ENCODE data around the gene FBXL4.

FBXL4 gene

DNA sequence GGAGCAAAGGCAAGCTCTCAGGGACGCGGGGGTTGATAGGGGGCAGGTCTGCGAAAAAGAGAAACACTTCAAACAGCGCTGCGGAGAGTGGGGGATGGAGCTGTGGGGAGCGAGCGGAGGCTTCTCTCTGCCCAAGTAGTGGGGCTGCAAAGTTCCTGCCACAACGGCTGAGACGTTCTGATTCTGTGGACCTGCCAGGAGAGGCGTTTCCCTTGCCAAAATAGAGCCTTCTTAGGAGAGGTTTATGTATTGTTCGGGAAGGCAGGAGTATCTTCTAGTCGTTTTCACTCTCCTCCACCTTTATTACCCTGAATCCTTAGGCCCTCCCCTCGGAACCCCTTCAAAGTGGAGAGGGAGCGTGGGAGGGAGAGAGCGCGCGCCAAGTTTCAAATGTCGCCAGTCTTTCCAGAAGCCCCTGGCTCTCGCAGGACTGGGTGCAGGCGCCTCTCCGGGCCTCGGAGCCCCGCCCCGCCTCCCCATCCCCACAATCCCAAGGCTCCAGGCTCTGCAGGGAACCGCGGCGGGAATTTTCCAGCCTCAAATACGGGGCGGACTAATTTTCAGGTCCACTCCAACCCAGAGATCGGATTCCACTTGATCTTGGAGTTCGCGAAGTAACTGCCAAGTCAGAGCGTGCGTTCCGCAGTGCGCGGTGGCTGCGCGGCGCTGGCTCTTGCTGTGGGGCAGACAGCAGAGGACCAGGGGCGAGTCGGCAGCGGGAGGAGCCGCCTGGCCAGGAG, 123.4 kb downstream of the FBXL4 start:
- peak; percentile 35 for DNase-seq (ENCODE audit: low spot score)

DNA sequence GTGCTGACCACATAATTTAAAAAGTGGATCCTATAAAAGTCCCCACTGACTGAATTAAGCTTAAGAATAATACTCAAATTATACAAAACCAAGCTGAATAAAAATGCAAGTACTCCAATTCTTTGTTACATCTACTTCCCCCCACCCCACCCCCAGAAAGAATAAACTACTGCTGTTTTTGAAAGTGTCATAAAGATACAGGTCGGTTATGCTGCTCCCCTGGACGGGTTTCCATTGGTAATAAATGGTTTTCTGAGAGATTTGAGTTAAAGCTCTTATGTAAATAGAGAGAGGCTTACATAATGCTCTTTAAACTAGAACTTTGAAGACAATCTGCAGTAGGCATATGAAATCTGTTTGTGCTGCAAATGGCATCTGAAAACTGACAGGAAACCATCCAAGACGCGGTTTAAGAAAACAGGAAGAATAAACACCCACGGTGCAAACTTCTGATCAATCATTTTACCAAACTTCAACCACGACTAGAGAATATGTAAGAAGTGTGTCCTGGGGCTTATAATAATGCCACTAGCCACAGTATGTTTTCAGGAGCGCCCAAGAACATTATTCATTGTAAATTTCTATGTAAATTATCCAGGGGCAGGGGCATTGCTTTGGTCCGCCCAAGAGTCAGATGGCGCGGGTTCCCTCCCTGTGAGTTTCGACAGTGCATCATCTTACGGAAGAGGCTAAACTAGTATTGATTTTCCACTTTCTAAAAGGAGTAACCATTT, 124.2 kb downstream of the FBXL4 start:
- DNase-seq (ENCODE audit: low spot score) = no peak

DNA sequence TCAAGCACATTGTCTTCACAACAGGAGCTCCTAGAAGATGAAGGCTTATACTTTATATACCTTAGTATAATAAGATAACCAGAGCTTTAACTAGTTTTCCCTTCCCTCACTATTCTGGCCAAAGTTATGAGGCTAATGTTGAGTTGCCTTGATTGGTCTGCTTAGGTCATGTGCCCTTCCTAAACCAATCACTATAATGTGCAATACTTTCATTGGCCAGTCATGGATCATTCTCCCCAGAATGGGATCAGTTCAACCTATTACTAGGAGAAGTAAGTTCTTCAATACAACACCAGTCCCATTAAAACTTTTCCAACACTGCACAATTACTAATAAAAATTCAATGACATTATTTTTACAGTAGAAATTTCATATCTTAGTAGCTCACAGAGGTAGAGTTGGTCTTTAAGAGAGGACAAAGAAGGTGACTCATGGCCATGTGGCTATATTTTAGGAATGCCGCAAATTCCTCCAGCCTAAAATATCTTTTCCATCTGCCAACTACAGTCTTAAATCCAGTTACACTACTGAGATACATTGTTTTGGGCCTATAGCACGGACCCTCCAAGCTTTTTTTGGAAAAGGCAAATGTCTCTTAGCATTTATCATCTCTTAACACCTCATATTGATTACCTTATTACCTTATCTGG, 125.9 kb downstream of the FBXL4 start:
- no peak for DNase-seq (ENCODE audit: low spot score)
